ENCODE results near the gene LRRN2.

DNA sequence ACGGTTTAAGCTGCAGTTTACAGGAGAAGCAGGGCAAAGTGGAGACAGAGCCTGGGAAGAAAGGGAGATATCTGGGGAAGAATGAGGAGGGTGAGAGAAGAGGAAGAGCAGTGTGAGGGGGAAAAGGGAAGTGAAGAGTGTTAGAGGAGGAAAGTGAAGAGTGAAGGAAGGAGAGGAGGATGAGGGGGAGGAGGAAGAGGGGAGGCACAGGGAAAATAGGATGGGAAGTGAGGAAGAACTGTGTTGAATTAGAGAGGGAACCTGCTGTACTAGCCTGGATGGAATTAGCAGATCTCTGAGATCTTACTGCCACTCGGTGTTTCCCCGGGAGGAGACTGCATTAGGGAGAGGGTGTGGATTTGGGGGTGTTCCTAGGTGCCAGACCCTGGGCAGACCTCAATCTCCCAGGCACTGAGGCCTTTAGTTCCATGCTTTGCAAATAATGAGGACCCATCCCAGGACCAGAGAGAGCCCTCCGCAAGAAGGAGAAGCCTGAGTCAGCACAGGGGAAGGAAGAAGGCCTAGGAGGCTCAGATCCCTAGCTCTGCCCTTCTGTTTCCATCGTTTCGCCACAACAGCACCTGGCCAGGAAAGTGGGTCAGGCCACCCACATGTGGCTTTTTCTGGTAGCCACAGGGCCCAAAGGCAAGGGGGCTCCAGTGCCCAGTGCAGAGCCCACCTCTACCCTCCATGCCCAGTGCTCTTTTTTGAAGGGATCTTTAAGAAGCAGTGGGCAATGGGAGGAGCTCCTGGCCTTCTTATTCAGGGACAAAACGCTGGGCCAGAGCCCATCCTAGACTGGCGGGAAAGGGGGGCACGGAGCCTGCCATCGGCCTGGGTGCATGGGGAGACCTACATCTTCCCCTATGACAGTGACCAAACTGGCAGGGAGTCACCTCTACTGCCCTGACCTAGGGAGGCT is 2.0 kb downstream of the LRRN2 start:
- no peak for TF ChIP-seq CTCF (conservative IDR thresholded peaks at IDR 0.05; ENCODE audit: low read depth in 2 of 2)
- no peak for TF ChIP-seq STAT1 (IDR thresholded peaks at IDR 0.05; ENCODE audit: unreplicated experiment)
- no peak for TF ChIP-seq REST (IDR thresholded peaks at IDR 0.05; ENCODE audit: unreplicated experiment)
- TF ChIP-seq POLR2AphosphoS5 (IDR thresholded peaks at IDR 0.05; ENCODE audit: low read depth): no peak
- TF ChIP-seq EZH2 (IDR thresholded peaks at IDR 0.05; ENCODE audit: low read depth, unreplicated experiment): no peak
- TF ChIP-seq EZH2phosphoT487 (IDR thresholded peaks at IDR 0.05; ENCODE audit: unreplicated experiment): no peak
- TF ChIP-seq CREB1 (CRISPR knock-in tag; IDR thresholded peaks at IDR 0.05; ENCODE audit: low read depth): no peak

Measured in GM23338 (cell line).